HPDE6-E6E7 (cell line): Measurements from ENCODE around the gene PACSIN2.

Experiments used
- DNase-seq: peaks from one replicate; pipeline ENCODE4 v3.0.0; 2011; ENCODE audit warnings: missing footprints; ENCODE audit errors: extremely low spot score

Gene PACSIN2

DNA sequence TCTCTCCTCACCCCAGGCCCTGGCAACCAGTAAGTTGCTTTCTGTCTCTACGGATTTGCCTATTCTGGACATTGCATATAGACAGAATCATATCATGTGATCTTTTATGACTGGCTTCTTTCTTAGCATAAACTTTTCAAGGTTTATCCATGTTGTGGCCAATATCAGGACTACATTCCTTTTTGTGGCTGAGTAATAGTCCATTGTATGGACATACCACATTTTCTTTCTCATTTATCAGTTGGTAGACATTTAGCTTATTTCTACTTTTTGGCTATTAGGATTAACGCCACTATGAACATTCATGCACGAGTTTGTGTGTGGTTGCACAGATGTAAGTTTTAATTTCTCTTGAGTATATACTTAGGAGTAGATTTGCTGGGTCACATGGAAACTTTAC lies 193.6 kb downstream of the PACSIN2 start:
- no peak for DNase-seq

DNA sequence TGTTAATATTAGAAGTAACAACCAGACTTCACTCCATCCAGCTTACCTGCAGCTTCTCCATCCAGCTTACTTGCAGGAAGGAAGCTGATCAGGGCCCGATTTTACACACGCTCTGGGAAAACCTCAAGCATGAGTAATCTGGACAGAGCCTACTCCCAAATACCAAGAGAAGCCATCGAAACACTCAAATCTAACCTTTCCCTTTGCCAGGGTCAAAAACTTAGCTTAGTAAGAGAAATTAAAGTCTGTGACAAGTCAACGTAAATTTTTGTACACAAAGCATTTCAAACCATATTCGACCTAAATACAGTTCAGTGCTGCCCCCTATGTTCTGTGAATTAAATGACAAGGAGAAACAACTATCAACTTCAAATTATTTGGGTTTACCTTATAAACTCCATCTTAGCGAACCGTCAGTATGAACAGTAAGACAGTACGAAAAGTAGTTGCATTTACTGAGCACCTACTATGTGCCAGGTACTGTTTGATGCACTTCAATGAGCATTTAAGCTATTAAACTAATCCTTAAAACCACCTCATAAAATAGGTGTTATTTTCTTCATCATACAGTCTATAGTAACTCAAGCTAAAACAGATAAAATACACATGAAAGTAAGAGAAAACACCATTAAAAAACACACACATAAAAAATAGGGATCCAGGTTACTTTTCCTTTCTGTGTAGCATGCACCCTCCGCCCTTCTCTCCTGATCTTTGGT lies 194.7 kb downstream of the PACSIN2 start:
- DNase-seq = no peak
